ENCODE results near the gene SPON2. TPM values are rescaled to one million over a fixed set of nuclear protein-coding genes. Genes with fewer than 3 reads are reported as not detected.

SPON2 gene
- total RNA-seq, 1 donor from 2014 or later = 10.9 TPM

- TF ChIP-seq, protein P1, sequence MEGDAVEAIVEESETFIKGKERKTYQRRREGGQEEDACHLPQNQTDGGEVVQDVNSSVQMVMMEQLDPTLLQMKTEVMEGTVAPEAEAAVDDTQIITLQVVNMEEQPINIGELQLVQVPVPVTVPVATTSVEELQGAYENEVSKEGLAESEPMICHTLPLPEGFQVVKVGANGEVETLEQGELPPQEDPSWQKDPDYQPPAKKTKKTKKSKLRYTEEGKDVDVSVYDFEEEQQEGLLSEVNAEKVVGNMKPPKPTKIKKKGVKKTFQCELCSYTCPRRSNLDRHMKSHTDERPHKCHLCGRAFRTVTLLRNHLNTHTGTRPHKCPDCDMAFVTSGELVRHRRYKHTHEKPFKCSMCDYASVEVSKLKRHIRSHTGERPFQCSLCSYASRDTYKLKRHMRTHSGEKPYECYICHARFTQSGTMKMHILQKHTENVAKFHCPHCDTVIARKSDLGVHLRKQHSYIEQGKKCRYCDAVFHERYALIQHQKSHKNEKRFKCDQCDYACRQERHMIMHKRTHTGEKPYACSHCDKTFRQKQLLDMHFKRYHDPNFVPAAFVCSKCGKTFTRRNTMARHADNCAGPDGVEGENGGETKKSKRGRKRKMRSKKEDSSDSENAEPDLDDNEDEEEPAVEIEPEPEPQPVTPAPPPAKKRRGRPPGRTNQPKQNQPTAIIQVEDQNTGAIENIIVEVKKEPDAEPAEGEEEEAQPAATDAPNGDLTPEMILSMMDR (IDR thresholded peaks at IDR 0.05; ENCODE audit: insufficient read depth, low read length, poor library complexity, severe bottlenecking) = no peak
- H3K27me3 ChIP-seq (ENCODE audit: control insufficient read depth, insufficient read depth, low read length) = no peaks in the 10 kb centered on the region
- H3K4me3 ChIP-seq (ENCODE audit: low read depth, low read length) = no peak overlapping the region
- no peak for DNase-seq (ENCODE audit: low read depth)
- no peaks in the 10 kb centered on the region for H3K36me3 ChIP-seq (ENCODE audit: control insufficient read depth, insufficient read depth, low read length)
These were observed 27.4 kb upstream of the SPON2 start for GRCh38 chr4:1199556-1200331.

DNA sequence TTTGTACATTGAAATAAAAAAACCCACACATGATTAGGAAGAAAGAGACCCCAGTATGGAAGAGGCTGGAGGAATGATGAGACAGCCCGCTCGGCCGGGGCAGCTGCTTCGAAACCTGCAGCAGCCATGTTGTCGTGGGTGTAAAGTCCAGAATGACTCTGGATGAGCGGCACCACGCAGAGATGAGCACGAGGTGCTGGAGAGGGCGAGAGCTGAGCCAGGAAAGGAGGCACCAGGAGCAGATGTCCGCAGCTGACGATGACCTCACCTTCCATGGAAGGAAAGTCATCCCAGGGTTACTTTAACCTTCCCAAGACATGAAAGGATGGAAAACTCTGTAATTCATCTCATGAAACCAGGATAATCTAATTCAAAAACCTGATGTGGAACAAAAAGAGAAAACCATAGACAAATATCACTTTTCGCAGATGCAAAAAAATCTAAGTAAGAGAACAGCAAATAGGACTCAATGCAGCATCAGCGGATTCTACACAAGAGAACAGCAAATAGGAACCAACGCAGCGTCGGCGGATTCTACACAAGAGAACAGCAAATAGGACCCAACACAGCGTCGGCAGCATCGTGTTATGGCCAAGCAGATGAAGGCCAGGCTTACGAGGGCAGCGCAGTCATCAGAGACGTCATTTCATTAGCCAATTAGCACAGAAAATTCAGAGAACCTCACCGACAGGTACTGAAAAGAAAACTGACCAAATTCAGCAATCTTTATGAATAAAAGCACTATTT, 25.9 kb upstream of the SPON2 start:
- Histone ChIP-seq H3K27me3 (ENCODE audit: control insufficient read depth, insufficient read depth, low read length) (no peaks in the 10 kb centered on the region), H3K36me3 (ENCODE audit: control insufficient read depth, insufficient read depth, low read length) (no peaks in the 10 kb centered on the region), H3K4me3 (ENCODE audit: low read depth, low read length) (no peak overlapping the region)
- TF ChIP-seq, protein P1 (IDR thresholded peaks at IDR 0.05; ENCODE audit: insufficient read depth, low read length, poor library complexity, severe bottlenecking) = no peak
- DNase-seq (ENCODE audit: low read depth) = no peak

GRCh38 chr4:1196421-1197183, 24.2 kb upstream of the SPON2 start:
- no peak overlapping the region for H3K4me3 ChIP-seq (ENCODE audit: low read depth, low read length)
- H3K36me3 ChIP-seq (ENCODE audit: control insufficient read depth, insufficient read depth, low read length) = no peaks in the 10 kb centered on the region
- no peak for DNase-seq (ENCODE audit: low read depth)
- no peaks in the 10 kb centered on the region for H3K27me3 ChIP-seq (ENCODE audit: control insufficient read depth, insufficient read depth, low read length)
- TF ChIP-seq, protein P1 (IDR thresholded peaks at IDR 0.05; ENCODE audit: insufficient read depth, low read length, poor library complexity, severe bottlenecking) = no peak

GRCh38 chr4:1195891-1196401, 23.6 kb upstream of the SPON2 start:
- no peaks in the 10 kb centered on the region for H3K36me3 ChIP-seq (ENCODE audit: control insufficient read depth, insufficient read depth, low read length)
- TF ChIP-seq, protein P1 (IDR thresholded peaks at IDR 0.05; ENCODE audit: insufficient read depth, low read length, poor library complexity, severe bottlenecking) = no peak
- no peaks in the 10 kb centered on the region for H3K27me3 ChIP-seq (ENCODE audit: control insufficient read depth, insufficient read depth, low read length)
- H3K4me3 ChIP-seq (ENCODE audit: low read depth, low read length) = no peak overlapping the region
- DNase-seq (ENCODE audit: low read depth) = no peak

DNA sequence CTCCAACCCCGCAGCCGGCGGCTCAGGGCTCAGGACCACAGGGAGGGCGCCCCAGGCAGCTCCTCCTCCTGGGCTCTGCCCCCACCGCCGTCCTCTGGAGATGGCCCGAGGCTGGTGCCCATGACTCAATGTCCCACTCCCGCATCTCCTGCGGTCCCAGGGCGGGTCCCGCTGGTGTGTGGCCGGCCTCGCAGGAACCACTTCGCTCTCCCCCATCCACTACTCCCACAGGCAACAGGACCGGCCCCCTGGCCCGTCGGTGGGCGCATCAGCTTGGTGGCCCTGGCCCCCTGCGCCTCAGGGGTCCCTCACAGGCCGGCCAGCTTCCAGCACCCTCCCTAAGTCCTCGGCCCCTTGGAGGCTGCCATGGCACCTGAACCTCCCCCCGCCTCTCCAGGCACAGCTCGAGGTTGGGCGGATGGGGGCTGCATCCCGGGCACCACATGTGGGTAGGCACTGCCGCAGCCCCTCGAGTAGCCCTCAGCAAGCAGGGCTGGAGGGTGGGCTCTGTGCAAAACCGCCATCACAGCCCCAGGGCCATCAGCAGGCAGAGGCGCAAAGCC, 22.8 kb upstream of the SPON2 start:
- Histone ChIP-seq H3K4me3 (ENCODE audit: low read depth, low read length) (no peak overlapping the region), H3K27me3 (ENCODE audit: control insufficient read depth, insufficient read depth, low read length) (no peaks in the 10 kb centered on the region), H3K36me3 (ENCODE audit: control insufficient read depth, insufficient read depth, low read length) (no peaks in the 10 kb centered on the region)
- TF ChIP-seq, protein P1 (IDR thresholded peaks at IDR 0.05; ENCODE audit: insufficient read depth, low read length, poor library complexity, severe bottlenecking) = no peak
- DNase-seq (ENCODE audit: low read depth) = no peak

Data from kidney epithelial cell (primary cell).